ENCODE results near the gene SPTAN1. TPM values are rescaled to one million over a fixed set of nuclear protein-coding genes. Genes with fewer than 3 reads are reported as not detected.

Gene SPTAN1
- polyA plus RNA-seq, 5 donors: 239 to 343 (median 288) TPM

GRCh38 chr9:128588581-128589233, 36.3 kb downstream of the SPTAN1 start:
- no peak for DNase-seq

- no peak for DNase-seq
Measured at GRCh38 chr9:128593039-128593438, 40.7 kb downstream of the SPTAN1 start.

- no peak for DNase-seq
Measured at GRCh38 chr9:128593856-128594255, 41.5 kb downstream of the SPTAN1 start.

GRCh38 chr9:128595471-128595870, 43.1 kb downstream of the SPTAN1 start:
- DNase-seq: no peak

GRCh38 chr9:128600099-128600498, 47.7 kb downstream of the SPTAN1 start:
- DNase-seq: no peak

- DNase-seq: no peak
Measured at GRCh38 chr9:128603697-128604096, 51.3 kb downstream of the SPTAN1 start.

GRCh38 chr9:128607642-128608350, 55.4 kb downstream of the SPTAN1 start:
- no peak for DNase-seq

- DNase-seq: no peak
Measured at GRCh38 chr9:128610897-128611296, 58.5 kb downstream of the SPTAN1 start.

- DNase-seq: no peak
Measured at GRCh38 chr9:128611600-128612394, 59.4 kb downstream of the SPTAN1 start.

GRCh38 chr9:128614728-128615127, 62.3 kb downstream of the SPTAN1 start:
- no peak for DNase-seq

GRCh38 chr9:128615571-128615970, 63.2 kb downstream of the SPTAN1 start:
- no peak for DNase-seq

GRCh38 chr9:128617943-128618342, 65.6 kb downstream of the SPTAN1 start:
- DNase-seq: no peak

- no peak for DNase-seq
Measured at GRCh38 chr9:128619127-128619526, 66.7 kb downstream of the SPTAN1 start.

GRCh38 chr9:128619779-128620178, 67.4 kb downstream of the SPTAN1 start:
- no peak for DNase-seq

GRCh38 chr9:128621730-128622455, 69.5 kb downstream of the SPTAN1 start:
- no peak for DNase-seq

- DNase-seq: no peak
Measured at GRCh38 chr9:128624566-128624965, 72.2 kb downstream of the SPTAN1 start.

- DNase-seq: no peak
Measured at GRCh38 chr9:128625391-128626146, 73.2 kb downstream of the SPTAN1 start.

GRCh38 chr9:128626181-128626580, 73.8 kb downstream of the SPTAN1 start:
- DNase-seq: no peak

GRCh38 chr9:128627127-128627715, 74.8 kb downstream of the SPTAN1 start:
- DNase-seq: no peak

GRCh38 chr9:128627906-128628305, 75.5 kb downstream of the SPTAN1 start:
- no peak for DNase-seq
